K562 (cell line): Measurements from ENCODE around the gene PPP2R2D. TPM values are rescaled to one million over a fixed set of nuclear protein-coding genes. Genes with fewer than 3 reads are reported as not detected.

Source experiments
- ATAC-seq: fragments of 200-7000 bp; cut with Tn5 transposase; 3 replicates; pipeline ENCODE4 v1.9.1; 2020; ENCODE audit warnings: moderate library complexity
- BruUV-seq: library from RNA; stranded (reverse); fragments of 400-500 nt; replicated peaks from 2 replicates; lab custom pipeline; 2021; lab: Mats Ljungman, UMichigan
- CTCF ChIA-PET: fragments of 300-600 bp; formaldehyde crosslinking; extraction: SDS; loops from one replicate; lab custom pipeline; 2021; ENCODE audit warnings: low intra/inter-chr PET ratio; lab: Yijun Ruan, JAX
- POLR2A ChIA-PET: fragments of 300-600, 350-650 bp; sonication (Branson Sonifier 250); formaldehyde crosslinking; extraction: SDS; loops from one replicate; lab custom pipeline; 2021; ENCODE audit warnings: antibody characterized with exemption, inconsistent platforms; lab: Yijun Ruan, JAX
- DNase-seq, 4 experiments: peaks; one replicate each; pipeline versions ENCODE4 v3.0.0 to v3.0.0-alpha.2; 2011 to 2018; ENCODE audit warnings: low spot score in 3 of 4, mixed read lengths in 3 of 4; ENCODE audit errors: extremely low read depth in 1 of 4
- FAIRE-seq: peaks from 2 replicates; lab custom pipeline; 2011; peaks lifted over from hg19 to GRCh38; lab: Jason Lieb, UNC
- H2AFZ ChIP-seq: 2 replicates; pipeline ENCODE4 v1.6.0; 2011; ENCODE audit warnings: low read depth, low read length, control low read depth, inconsistent platforms
- H3K27ac ChIP-seq: fragments of 200-600 bp; 3 replicates; pipeline ENCODE4 v1.8.0; 2011; ENCODE audit warnings: low read depth, mild to moderate bottlenecking, control low read depth, inconsistent platforms, low read length, moderate library complexity, mixed read lengths; ENCODE audit errors: extremely low read depth
- H3K27me3 ChIP-seq, 2 experiments: fragments of 300-600 bp in 1 of 2; 2 replicates in 1 of 2; 3 replicates in 1 of 2; pipeline versions ENCODE4 v1.6.0 to v1.8.0; 2011; ENCODE audit warnings: inconsistent platforms in 2 of 2, low read length in 2 of 2, mild to moderate bottlenecking in 1 of 2, mixed read lengths in 1 of 2, moderate library complexity in 1 of 2; ENCODE audit not compliant: control insufficient read depth in 2 of 2, insufficient read depth in 2 of 2
- H3K36me3 ChIP-seq: fragments of 300-600 bp; 3 replicates; pipeline ENCODE4 v1.8.0; 2011; ENCODE audit warnings: mild to moderate bottlenecking, low read length, inconsistent platforms; ENCODE audit not compliant: control insufficient read depth, insufficient read depth
- H3K4me1 ChIP-seq, 2 experiments: fragments of 200-600 bp in 1 of 2; replicated peaks in 1 of 2; 2 replicates in 1 of 2; 3 replicates in 1 of 2; pipeline versions ENCODE4 v1.5.1 to v1.8.0; 2011; ENCODE audit warnings: inconsistent platforms in 2 of 2, low read length in 2 of 2, mild to moderate bottlenecking in 1 of 2, mixed read lengths in 1 of 2, moderate library complexity in 1 of 2; ENCODE audit not compliant: control insufficient read depth in 2 of 2, insufficient read depth in 2 of 2
- H3K4me2 ChIP-seq: 2 replicates; pipeline ENCODE4 v1.6.1; 2011; ENCODE audit warnings: low read length, control low read depth, inconsistent platforms, mixed read lengths; ENCODE audit not compliant: insufficient read depth
- H3K4me3 ChIP-seq: fragments of 200-600 bp; sonication (generic), shearing (Covaris generic); 2 replicates; pipeline ENCODE4 v1.5.1; 2016; ENCODE audit warnings: control low read depth, inconsistent platforms
- H3K79me2 ChIP-seq: fragments of 200-600 bp; 3 replicates; pipeline ENCODE4 v1.8.0; 2011; ENCODE audit warnings: low read length, inconsistent platforms; ENCODE audit not compliant: control insufficient read depth, insufficient read depth
- H3K9ac ChIP-seq, 2 experiments: 2 replicates each; pipeline versions ENCODE4 v1.6.0 to v1.6.1; 2011; ENCODE audit warnings: low read depth in 2 of 2, low read length in 2 of 2, control low read depth in 1 of 2, inconsistent platforms in 1 of 2, mild to moderate bottlenecking in 1 of 2, mixed read lengths in 1 of 2; ENCODE audit not compliant: insufficient read depth in 1 of 2
- H3K9me1 ChIP-seq: one replicate; pipeline ENCODE4 v1.6.0; 2011; ENCODE audit warnings: inconsistent platforms, mild to moderate bottlenecking, low read length, moderate library complexity; ENCODE audit not compliant: control insufficient read depth, insufficient read depth
- H3K9me3 ChIP-seq: replicated peaks from 2 replicates; pipeline ENCODE4 v1.5.1; 2011; ENCODE audit warnings: low read depth, low read length, inconsistent platforms; ENCODE audit not compliant: control insufficient read depth, insufficient read depth
- H4K20me1 ChIP-seq: replicated peaks from 2 replicates; pipeline ENCODE4 v1.6.1; 2011; ENCODE audit warnings: low read length, inconsistent platforms, mixed read lengths; ENCODE audit not compliant: control insufficient read depth, insufficient read depth
- ATF1 ChIP-seq, 2 experiments: fragments of 450-650 bp in 1 of 2; IDR thresholded peaks; 2 replicates each; pipeline ENCODE4 v1.6.1; 2016; ENCODE audit warnings: missing compliant biosample characterization in 1 of 2, missing genetic modification characterization in 1 of 2
- ID3 ChIP-seq, 2 experiments: fragments of 250-450 bp in 1 of 2; fragments of 450-650 bp in 1 of 2; sonication (Bioruptor Pico) in 1 of 2; IDR thresholded peaks; 2 replicates each; pipeline versions ENCODE4 v1.6.1 to v1.8.0; 2016 to 2021; ENCODE audit warnings: mild to moderate bottlenecking in 2 of 2, moderate library complexity in 2 of 2, missing compliant biosample characterization in 1 of 2, missing genetic modification characterization in 1 of 2
- MAZ ChIP-seq, 2 experiments: fragments of 450-650 bp in 1 of 2; sonication (generic) in 1 of 2; formaldehyde crosslinking; IDR thresholded peaks in 1 of 2; conservative IDR thresholded peaks in 1 of 2; 2 replicates each; pipeline versions ENCODE4 v1.4.0 to v1.5.0; 2020; ENCODE audit warnings: mild to moderate bottlenecking in 1 of 2, missing genetic modification reagents in 1 of 2
- MEF2D ChIP-seq: conservative IDR thresholded peaks from 2 replicates; pipeline ENCODE4 v1.6.1; 2016; ENCODE audit warnings: low read depth, missing genetic modification characterization, missing compliant biosample characterization
- MNT ChIP-seq, 2 experiments: fragments of 450-650 bp; conservative IDR thresholded peaks; 2 replicates each; pipeline ENCODE4 v1.6.1; 2017; ENCODE audit warnings: mild to moderate bottlenecking in 2 of 2, moderate library complexity in 2 of 2
- NFIX ChIP-seq: fragments of 250-450 bp; sonication (Bioruptor Pico); IDR thresholded peaks from 2 replicates; pipeline ENCODE4 v1.4.0; 2020; ENCODE audit warnings: low read depth, mild to moderate bottlenecking, moderate library complexity
- NR2C2 ChIP-seq, 2 experiments: fragments of 200-800 bp in 1 of 2; sonication (Bioruptor generic) in 1 of 2; sonication (generic) in 1 of 2; formaldehyde crosslinking in 1 of 2; IDR thresholded peaks; 2 replicates each; pipeline versions ENCODE4 v1.6.1 to v1.8.0; 2016 to 2022; ENCODE audit warnings: mild to moderate bottlenecking in 1 of 2, missing compliant biosample characterization in 1 of 2, missing genetic modification characterization in 1 of 2, missing genetic modification reagents in 1 of 2
- POU5F1 ChIP-seq: fragments of 150-350 bp; IDR thresholded peaks from 2 replicates; pipeline ENCODE4 v1.6.1; 2014; ENCODE audit warnings: borderline replicate concordance, low read length, low read depth, mild to moderate bottlenecking; ENCODE audit not compliant: partially characterized antibody
- RCOR1 ChIP-seq, 2 experiments: IDR thresholded peaks; 2 replicates each; pipeline ENCODE4 v1.6.1; 2012; ENCODE audit warnings: low read depth in 2 of 2, low read length in 2 of 2, borderline replicate concordance in 1 of 2, improper control_type of control experiment in 1 of 2
- RFX7 ChIP-seq: fragments of 250-450 bp; sonication (Bioruptor Pico); IDR thresholded peaks from 2 replicates; pipeline ENCODE4 v1.5.1; 2021; ENCODE audit warnings: mild to moderate bottlenecking
- RUNX1 ChIP-seq: sonication (generic); IDR thresholded peaks from 2 replicates; pipeline ENCODE4 v1.6.1; 2016; ENCODE audit warnings: antibody characterized with exemption, low read depth
- TCF7 ChIP-seq: sonication (generic); IDR thresholded peaks from 2 replicates; pipeline ENCODE4 v1.6.1; 2016; ENCODE audit warnings: antibody characterized with exemption, borderline replicate concordance
- ZNF140 ChIP-seq: fragments of 250-450 bp; sonication (Bioruptor Pico); IDR thresholded peaks from 2 replicates; pipeline ENCODE4 v1.8.0; 2021; ENCODE audit warnings: moderate library complexity, mild to moderate bottlenecking, inconsistent platforms
- WGBS: fragments of 100-300 bp; shearing (Covaris generic); methylation state at CpG from one replicate; pipeline ENCODE4 v1.1.6; 2016; ENCODE audit warnings: low coverage, mixed read lengths; ENCODE audit not compliant: insufficient coverage; ENCODE audit errors: missing lambda C conversion rate; 5-methylcytosine and 5-hydroxymethylcytosine counted together
- in situ Hi-C: fragments of 300-500 bp; cut with MboI; formaldehyde crosslinking; loops from 4 replicates; pipeline ENCODE4 v1.15.0; 2018; ENCODE audit warnings: inconsistent platforms, mixed read lengths
- intact Hi-C: fragments of 100-400 bp; cut with micrococcal nuclease; formaldehyde crosslinking; loops from 2 replicates; pipeline ENCODE4 v1.14.2; 2022
- polyA plus RNA-seq, 8 experiments: library from polyadenylated mRNA; depleted of rRNA in 4 of 8; stranded (reverse) in 5 of 8; unstranded in 3 of 8; fragments of >200 nt; fragmentation: Nextera tagmentation in 2 of 8; fragmentation: Illumina TruSeq in 1 of 8; extraction: Ambion mirVana in 2 of 8; extraction: Trizol in 1 of 8; gene quantifications; 2 replicates each; pipeline versions ENCODE4 v1.2.1 to v1.2.3, GENCODE V29; 2011 to 2014; ENCODE audit warnings: inconsistent platforms in 1 of 8, missing spikeins in 1 of 8
- total RNA-seq, 7 experiments: library from RNA; depleted of rRNA in 6 of 7; stranded (reverse); fragments of >200 nt in 6 of 7; fragmentation: Illumina TruSeq in 2 of 7; extraction: Trizol in 2 of 7; gene quantifications; 2 replicates each; pipeline versions ENCODE4 v1.2.1 to v1.2.3, GENCODE V29; 2011 to 2021; ENCODE audit warnings: low replicate concordance in 1 of 7
- TF ChIP-seq, protein P1 (sequence below): IDR thresholded peaks from 3 replicates; pipeline ENCODE4 v1.6.1; 2011; ENCODE audit warnings: borderline replicate concordance, mild to moderate bottlenecking; ENCODE audit not compliant: insufficient read length, insufficient read depth

PPP2R2D gene
- total and polyA plus RNA-seq, 9 of the 15 experiments (the other 6 are each of a cell fraction or from before 2014, with no cell fraction given), result 1.9 to 37.0 (median 26.8) TPM

GRCh38 chr10:131955591-131956340 lies 55.0 kb downstream of the PPP2R2D start:
- TF ChIP-seq RFX7 (CRISPR knock-in tag) (no peak), MAZ (CRISPR knock-in tag; conservative IDR thresholded peaks at IDR 0.05 in 1 of 2, IDR thresholded peaks at IDR 0.05 in 1 of 2) (no peak), TCF7 (no peak), NFIX (CRISPR knock-in tag) (no peak), ATF1 (CRISPR knock-in tag; IDR thresholded peaks at IDR 0.05) (no peak), ATF1 (tag; IDR thresholded peaks at IDR 0.05) (no peak), MEF2D (tag) (no peak), ZNF140 (CRISPR knock-in tag) (no peak), POU5F1 (no peak), RCOR1 (IDR thresholded peaks at IDR 0.05; ENCODE audit: borderline replicate concordance in 1 of 2, low read depth in 2 of 2, low read length in 2 of 2) (no peak), RUNX1 (no peak), NR2C2 (CRISPR knock-in tag; IDR thresholded peaks at IDR 0.05) (no peak), NR2C2 (tag; IDR thresholded peaks at IDR 0.05) (no peak), ID3 (CRISPR knock-in tag; IDR thresholded peaks at IDR 0.05) (no peak), ID3 (tag; IDR thresholded peaks at IDR 0.05) (no peak), MNT (conservative IDR thresholded peaks at IDR 0.05) (no peak)
- TF ChIP-seq, protein P1, sequence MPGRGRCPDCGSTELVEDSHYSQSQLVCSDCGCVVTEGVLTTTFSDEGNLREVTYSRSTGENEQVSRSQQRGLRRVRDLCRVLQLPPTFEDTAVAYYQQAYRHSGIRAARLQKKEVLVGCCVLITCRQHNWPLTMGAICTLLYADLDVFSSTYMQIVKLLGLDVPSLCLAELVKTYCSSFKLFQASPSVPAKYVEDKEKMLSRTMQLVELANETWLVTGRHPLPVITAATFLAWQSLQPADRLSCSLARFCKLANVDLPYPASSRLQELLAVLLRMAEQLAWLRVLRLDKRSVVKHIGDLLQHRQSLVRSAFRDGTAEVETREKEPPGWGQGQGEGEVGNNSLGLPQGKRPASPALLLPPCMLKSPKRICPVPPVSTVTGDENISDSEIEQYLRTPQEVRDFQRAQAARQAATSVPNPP, result no peak
- TF ChIP-seq, all 486 proteins: peak for 0
- Histone ChIP-seq H3K9me3 (no peaks in the 10 kb centered on the region), H3K4me3 (no peak overlapping the region), H3K79me2 (no peaks in the 10 kb centered on the region), H3K36me3 (peaks cover 53% of the 10 kb centered on the region; the same call in 2 of the 3 replicates), H3K9me1 (no peaks in the 10 kb centered on the region), H3K9ac (no peak overlapping the region), H3K27ac (no peak overlapping the region), H3K4me2 (no peak overlapping the region), H2AFZ (no peak overlapping the region), H4K20me1 (no peaks in the 10 kb centered on the region), H3K4me1 (peaks cover 0 to under 1% of the 10 kb centered on the region in 2 experiments; a peak in 1 of 5 replicates), H3K27me3 (no peaks in the 10 kb centered on the region)
- TSS peak; percentile 36 for BruUV-seq
- POLR2A ChIA-PET, result no interaction called here
- DNase-seq (no peak), ATAC-seq (no peak), FAIRE-seq (no peak)
- CTCF ChIA-PET, result no interaction called here
- in situ Hi-C loops (no loop called here), intact Hi-C loops (no loop called here)
- 98% methylated on average over 15 of the region's 38 CpGs for WGBS
